GM19023 (cell line): ENCODE results near the gene HMCN2.

ENCODE experiments used
- ATAC-seq: cut with Tn5 transposase; IDR thresholded peaks from one replicate; pipeline ENCODE4 v1.9.1; 2021; ENCODE audit warnings: mild to moderate bottlenecking, moderate library complexity; ENCODE audit not compliant: unreplicated experiment

HMCN2 gene, protein sequence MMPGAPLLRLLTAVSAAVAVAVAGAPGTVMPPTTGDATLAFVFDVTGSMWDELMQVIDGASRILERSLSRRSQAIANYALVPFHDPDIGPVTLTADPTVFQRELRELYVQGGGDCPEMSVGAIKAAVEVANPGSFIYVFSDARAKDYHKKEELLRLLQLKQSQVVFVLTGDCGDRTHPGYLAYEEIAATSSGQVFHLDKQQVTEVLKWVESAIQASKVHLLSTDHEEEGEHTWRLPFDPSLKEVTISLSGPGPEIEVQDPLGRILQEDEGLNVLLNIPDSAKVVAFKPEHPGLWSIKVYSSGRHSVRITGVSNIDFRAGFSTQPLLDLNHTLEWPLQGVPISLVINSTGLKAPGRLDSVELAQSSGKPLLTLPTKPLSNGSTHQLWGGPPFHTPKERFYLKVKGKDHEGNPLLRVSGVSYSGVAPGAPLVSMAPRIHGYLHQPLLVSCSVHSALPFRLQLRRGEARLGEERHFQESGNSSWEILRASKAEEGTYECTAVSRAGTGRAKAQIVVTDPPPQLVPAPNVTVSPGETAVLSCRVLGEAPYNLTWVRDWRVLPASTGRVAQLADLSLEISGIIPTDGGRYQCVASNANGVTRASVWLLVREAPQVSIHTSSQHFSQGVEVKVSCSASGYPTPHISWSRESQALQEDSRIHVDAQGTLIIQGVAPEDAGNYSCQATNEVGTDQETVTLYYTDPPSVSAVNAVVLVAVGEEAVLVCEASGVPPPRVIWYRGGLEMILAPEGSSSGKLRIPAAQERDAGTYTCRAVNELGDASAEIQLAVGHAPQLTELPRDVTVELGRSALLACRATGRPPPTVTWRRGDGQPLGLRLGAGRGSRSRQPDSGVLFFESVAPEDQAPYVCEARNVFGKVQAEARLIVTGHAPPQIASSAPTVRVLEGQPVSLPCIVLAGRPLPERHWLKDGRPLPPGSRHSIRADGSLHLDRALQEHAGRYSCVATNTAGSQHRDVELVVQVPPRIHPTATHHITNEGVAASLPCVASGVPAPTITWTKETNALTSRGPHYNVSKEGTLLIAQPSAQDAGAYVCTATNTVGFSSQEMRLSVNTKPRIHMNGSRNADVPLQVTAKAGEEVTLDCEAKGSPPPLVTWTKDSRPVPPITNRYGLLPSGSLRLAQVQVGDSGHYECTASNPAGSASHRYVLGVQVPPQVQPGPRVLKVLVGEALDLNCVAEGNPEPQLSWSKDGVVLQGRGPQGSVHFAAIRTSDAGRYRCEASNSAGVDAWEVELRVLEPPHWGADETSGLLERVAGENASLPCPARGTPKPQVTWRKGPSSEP (N-terminal part only)

DNA sequence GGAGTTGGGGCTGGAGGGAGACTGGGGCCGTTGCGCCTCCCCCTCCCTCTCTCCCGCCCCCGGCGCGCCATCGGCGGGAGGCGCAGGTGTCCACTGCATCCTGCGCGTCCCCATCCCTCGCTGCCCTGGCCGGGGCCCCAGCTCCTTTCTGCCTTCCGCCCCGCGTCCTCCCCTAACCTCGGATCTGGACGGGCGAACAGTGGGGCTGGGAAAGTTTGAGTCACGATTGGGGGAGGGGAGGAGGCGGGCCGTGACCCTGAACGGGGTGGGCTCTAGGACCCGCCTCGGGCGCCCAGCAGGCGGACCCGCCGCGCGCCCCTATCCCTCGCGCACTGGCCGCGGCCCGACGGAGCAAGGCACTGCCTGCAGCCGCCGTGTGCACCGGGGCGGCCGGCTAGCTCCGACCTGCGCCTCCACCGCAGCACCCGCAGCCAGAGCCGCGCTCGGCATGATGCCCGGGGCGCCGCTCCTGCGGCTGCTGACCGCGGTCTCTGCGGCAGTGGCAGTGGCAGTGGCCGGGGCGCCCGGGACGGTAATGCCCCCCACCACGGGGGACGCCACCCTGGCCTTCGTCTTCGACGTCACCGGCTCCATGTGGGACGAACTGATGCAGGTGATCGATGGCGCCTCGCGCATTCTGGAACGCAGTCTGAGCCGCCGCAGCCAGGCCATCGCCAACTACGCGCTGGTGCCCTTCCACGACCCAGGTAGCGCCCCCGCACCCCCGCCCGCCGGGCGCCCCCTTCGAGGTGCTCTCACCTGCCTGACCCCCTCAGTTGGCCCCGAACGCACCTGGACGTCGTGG is at the start of gene HMCN2:
HMCN2 (plus strand) TSS at position 330 of the 805 bp plus-strand sequence; CDS start at position 449, 119 bp downstream.
- ATAC-seq, result no peak

DNA sequence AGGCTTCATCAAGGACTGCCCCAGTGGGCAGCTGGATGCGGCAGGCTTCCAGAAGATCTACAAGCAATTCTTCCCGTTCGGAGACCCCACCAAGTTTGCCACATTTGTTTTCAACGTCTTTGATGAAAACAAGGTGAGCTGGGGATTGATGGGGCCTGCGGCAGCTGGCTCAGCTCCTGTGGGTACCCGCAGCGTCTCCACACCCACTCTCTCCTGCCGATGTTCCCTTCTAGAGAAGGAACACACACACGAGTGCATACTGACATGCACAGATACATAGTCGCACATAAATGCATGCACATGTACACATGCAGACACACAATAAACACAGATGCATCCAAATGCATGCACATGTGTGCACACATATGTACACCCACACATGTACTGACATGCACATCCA is 47.7 kb upstream of the HMCN2 start:
- ATAC-seq, result no peak

DNA sequence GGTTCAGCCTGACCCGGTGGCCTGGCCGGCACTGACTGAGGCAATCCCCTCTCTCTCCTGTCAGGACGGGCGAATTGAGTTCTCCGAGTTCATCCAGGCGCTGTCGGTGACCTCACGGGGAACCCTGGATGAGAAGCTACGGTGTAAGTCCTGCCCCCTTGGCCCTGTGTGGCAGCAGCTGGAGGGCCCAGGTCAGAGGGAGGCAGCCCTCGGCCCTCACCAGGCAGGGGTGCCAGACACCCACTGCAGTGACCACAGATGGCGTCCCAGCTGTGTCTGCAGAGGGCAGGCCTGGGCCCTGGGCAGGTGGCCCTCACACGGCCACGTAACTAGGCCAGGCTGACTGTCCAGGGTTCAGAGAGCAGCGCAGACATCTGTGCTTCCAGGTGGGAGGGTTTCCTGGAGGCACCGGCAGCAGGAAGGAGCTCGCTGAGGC is 45.9 kb upstream of the HMCN2 start:
- ATAC-seq, result no peak

DNA sequence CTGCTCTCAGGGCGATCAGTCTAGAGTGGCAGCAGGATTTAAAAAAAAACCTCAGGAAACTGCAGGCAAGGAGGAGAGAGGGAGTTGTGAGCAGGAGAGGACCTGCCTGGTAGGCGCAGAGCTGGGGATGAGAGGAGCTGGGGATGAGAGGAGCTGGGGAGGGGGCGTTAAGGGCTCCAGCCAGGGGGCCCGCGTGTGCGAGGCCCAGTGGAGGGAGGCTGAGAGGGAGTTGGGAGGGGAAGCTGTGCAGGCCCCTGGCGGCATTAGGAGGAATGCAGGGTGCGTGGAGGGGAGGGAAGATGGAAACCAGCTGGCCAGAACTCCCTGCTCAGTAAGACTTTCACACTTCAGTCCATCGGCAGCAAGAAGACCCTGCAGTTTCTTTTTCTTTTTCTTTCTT is 45.2 kb upstream of the HMCN2 start:
- ATAC-seq, result no peak

DNA sequence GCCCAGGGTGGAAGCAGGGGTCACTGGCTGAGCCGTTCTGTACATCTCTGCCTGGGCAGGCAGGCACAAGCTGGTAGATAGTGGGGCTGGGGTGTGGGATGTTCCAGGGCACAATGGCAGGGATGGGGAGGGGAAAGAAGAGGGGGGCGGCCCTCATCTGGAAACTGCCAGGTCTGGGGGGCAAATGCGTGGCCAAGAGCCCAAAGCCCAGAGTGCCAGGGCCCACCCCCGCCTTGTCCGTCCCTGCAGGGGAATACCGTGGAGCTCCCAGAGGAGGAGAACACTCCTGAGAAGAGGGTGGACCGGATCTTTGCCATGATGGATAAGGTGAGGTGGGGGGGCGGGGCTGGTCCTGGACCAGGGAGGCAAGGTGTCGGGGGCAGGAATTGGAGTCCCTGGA is 42.7 kb upstream of the HMCN2 start:
- ATAC-seq, result no peak

DNA sequence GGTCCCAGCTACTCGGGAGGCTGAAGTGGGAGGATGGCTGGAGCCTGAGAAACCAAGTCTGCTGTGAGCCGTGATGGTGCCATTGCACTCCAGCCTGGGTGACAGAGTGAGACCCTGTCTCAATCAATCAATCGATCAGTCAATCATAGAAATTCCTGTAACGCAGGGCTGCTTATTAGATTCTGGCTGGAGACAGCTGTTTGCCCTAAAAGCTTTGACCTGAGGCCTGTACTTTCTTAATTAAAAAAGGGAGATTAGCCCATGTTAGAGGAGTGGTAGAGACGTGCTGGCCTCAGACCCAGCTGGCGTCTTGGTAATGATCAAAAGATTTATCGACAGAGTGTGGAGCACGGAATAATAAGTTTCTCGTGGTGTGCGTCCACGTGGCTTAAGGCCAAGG is 40.5 kb upstream of the HMCN2 start:
- no peak for ATAC-seq

DNA sequence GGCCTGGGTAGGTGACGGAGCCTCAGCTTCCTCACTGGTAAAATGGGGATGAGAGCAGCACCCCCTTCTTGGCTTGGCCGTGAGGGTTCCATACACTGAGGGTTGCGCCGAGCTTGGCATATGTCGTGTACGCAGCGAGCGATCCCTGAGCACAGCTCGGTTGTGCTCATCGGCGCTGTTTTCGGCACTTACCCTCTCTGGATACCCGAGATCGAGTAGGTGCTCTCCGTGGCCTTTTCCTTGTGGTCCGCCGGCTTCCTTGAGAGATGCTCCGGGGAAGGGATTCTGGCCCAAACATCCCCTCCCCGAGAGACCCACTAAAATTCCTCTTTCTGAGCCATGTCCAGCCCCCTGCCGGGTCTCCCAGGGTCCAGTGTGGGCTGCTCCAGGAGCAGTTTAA is 40.0 kb upstream of the HMCN2 start:
- ATAC-seq, result no peak

DNA sequence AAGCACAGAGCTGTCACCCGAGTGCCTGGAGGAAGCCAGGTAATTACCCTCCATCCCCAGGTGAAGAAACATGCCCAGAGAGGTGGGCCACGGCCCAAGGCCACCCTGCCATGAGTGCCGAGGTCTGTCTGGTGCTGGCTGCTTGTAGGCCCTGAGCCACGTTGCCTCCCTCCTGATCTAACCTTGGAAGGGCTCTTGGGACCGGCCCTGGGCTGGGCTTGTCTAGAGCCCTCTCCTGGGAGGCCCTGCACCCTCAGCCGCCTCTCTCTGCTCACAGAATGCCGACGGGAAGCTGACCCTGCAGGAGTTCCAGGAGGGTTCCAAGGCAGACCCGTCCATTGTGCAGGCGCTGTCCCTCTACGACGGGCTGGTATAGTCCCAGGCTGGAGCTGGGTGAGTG is 39.4 kb upstream of the HMCN2 start:
- ATAC-seq, result no peak

DNA sequence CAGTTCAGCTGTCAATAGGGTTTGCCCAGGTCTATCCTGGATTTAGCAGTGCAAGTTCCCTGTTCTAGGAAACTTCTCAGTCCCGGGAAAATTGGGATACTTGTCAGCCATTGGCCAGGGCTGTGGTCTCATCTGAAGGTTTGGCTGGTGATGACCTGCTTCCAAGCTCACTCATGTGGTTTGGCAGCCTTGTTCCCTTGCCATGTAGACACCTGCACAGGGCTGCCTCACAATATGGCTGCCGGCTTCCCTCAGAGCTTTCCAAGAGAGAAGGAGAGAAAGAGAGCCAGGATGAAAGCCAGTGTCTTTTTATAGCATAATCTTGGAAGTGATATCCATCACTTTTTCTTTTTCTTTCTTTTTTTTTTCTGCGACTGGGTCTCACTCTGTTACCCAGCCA is 37.7 kb upstream of the HMCN2 start:
- no peak for ATAC-seq

DNA sequence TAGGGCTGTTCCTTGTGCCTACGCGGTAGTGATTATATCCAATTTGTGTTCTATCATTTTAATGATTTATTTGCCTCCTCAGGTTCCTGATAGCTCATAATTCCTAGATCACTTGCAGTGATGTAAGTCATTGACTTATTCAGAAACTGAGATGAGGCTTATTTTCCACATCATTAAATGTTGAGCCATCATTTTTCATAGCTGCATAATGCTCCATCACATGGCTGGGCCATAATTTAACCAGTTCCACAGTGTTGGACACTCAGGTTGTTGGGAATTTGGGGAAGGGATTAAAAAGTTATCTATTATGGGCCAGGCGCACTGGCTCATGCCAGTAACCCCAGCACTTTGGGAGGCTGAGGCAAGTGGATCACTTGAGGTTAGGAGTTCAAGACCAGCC is 35.8 kb upstream of the HMCN2 start:
- ATAC-seq, result no peak

DNA sequence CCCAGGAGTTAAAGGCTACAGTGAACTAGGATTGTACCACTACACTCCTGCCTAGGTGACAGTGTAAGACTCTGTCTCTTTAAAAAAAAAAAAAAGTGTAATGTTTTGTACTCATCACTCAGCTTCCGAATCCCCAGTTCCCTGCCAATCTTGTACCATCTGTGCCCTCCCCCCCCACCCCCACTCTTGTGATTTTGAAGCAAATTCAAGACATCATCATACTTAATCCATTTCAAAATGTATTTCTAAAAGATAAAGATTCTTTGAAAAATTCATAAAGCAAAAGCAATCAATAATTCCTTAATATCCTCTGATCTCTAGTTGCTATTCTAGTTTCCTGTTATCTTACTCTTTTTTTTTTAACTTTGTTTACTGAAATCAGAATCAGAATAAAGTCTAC is 34.9 kb upstream of the HMCN2 start:
- no peak for ATAC-seq

DNA sequence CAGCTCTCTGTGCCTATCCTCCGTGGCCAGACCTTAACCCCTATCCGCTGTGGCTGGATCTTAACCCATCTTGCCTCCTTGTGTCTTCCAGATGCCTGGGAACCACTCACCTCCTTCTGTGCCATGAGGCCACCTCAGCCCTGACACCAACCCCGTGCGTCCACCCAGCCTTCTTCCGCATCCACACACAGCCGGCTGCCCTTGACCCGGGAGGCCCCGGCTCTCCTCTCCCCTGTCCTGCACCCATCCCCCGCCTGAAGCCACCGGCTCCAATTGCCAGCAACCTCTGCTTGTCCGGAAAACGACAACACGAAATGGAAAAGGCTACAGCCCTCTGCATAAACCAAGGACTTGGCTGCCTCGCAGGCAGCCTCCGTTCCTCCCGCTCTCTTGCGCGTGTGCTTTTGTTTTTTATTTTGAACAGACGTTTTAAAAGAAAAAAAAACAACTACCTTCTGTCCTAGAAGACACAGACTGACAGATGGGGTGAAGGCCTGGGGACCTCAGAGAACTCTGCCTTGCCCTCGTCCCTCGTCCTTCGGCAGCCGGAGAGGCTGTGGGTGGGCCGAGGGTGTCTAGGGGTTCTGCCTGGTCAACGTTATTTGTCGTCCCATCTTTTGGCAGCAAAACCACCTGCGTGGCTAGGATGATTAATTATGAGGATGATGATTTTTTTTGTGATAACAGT is 32.5 kb upstream of the HMCN2 start:
- ATAC-seq, result no peak

DNA sequence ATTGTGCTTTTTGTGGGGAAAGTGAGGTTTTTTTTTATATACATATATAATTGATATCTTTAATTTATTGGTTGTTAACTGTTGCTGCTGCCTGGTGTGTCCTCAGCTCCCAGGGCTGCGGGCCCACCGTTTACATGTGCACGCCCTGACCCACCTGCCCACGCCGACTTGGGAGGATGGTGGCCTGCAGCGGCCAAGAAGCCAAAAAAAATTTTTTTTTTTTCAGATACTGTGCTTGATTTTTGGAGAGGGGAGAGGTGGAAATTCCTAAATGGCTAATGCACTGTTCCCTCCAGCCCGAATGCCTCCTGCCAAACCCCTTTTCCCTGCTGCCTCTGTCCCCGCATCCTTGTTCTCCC is 32.0 kb upstream of the HMCN2 start:
- no peak for ATAC-seq

DNA sequence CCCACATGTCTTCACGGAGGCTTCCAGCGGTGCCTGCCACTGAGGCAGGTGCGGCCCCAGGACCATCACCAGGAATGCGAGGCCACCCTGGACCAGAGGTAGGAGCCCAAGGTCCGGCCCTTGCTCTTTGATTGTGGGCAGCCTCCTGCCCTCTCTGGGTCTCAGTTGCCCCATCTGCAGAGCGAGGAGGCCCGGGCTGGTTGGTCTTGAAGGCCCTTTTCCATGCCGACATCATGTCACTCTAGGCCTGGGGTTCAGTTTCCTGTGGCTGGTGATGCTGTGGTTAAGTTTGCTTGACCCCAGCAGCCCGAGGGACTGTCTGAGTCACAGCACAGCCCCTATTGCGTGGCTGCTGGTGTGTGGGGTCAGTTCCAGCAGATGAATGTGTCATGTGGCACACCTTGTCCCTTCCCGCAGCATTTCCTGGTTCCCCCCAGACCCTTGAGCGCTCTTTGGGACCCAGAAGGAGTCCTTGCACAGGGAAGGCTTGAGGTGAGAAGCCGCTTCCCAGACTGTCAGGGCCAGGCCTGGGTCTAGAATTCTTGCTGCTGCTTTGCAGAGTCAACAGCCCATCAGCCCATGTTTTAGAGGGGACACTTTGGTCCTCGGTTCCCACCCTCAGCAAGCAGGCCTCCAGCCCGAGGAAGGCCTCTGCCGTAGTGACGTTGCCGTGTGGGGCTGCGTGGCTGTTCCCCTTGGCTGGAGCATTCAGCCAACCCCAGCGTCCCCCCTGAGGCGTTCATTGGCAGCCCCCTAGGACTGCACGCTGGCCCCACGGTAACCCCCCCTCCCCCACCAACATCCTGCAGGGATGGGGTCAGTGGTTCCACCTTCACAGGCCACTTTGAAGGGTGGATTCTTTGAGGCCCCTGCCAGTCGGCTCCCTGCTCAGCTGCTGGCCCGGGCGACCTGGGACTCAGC is 31.0 kb upstream of the HMCN2 start:
- ATAC-seq, result no peak

DNA sequence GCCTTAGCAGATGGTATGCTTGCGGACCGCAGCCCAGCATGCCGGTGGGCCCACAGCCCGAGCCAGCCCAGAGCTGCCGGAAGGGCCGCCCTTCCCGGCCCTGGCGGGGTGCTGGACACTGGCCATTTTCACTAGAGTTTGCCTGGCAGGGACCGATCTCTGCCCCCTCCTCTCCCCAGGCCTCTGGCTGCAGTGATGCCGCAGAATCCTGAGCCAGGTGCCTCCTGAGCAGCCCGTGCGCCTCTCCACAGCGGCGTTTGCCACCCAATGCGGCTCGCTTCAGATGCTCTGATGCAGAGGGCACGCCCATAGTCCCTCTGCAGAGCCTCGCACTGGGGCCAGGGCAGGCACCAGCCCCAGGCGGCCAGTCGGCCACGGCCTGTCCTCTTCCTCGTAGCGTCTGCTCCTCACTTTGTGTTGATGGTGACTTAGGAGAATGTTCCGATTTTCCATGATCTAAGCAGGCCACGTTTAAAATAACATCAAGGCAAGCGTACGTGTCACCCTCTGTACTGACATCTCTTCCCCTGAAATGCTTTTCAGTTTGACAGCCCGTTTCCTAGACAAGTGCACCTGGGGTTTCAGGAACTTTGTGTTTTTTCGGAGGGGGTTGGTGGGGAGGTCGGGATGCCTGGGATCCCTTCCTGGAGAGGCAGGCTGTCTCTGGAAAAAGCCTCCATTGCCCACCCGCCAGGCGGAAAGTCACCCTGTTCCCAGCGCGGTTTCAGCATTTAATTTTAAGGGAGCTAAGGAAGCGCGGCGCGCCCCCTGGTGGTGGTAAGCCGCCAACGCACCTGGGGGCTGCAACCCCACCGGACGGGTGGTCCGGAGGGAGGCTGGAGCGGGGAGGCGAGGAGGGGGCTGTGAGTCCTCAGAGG is 29.8 kb upstream of the HMCN2 start:
- no peak for ATAC-seq

DNA sequence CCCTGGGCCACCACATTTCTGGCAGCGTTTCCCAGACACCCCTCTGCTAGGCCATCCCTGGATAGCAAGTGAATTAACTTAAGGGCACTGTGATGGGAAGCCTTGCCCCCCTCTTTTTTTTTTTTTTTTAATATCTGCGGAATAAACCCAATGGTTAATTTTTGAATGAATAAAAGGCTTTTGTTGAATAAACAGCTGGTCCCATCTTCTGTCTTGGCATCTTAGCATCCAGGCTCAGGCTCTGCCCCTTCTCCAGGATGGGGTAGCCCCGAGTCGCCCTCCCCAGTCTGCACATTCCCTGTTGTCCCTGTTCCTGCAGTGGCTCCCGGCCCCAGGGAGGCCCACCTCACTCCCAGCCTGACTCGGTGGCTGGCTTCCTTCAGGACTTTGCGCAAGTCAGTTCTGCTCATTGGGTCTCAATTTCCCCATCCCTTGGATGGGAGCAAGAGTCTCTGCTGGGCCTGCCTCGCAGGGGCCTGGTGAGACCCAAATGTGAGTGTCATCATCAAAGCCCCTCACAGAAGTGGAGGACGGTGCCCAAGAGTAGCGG is 29.0 kb upstream of the HMCN2 start:
- ATAC-seq, result no peak

DNA sequence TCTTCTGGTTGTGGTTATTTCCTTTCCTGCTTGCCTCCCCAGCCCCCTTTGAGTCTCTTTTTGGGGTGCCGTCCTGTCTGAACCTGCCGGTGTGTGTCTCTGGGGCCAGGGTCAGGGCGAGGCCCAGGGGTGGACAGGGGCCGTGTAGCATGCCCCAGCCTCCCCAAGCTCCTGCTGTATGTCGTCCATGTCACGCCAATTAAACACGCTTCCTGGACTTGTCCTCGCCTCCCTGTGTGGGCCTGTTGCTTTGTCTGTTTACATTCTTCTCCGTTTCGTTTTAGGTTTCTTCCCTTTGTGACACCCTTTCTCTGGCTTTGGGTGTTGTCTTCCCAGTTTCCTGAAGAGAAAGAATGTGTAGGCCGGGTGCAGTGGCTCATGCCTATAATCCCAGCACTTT is 28.5 kb upstream of the HMCN2 start:
- no peak for ATAC-seq
